ENCODE data around the gene DNAAF5.

GRCh38 chr7:698515-699475 lies 27.7 kb upstream of the DNAAF5 start:
- TF ChIP-seq CTCF (IDR thresholded peaks at IDR 0.05), result no peak
- no peak for TF ChIP-seq ZFX (IDR thresholded peaks at IDR 0.05; ENCODE audit: borderline replicate concordance)
